HCEC 1CT (cell line): ENCODE measurements around the gene HEXIM1.
"Not testable (repeated sequence)": the region's sequence is repeated elsewhere in the genome, so short reads cannot be mapped to it uniquely, and the experiment has no call there.

Experiments
- DNase-seq: peaks from one replicate; pipeline ENCODE4 v3.0.0-alpha.2; 2017

HEXIM1 gene

DNA sequence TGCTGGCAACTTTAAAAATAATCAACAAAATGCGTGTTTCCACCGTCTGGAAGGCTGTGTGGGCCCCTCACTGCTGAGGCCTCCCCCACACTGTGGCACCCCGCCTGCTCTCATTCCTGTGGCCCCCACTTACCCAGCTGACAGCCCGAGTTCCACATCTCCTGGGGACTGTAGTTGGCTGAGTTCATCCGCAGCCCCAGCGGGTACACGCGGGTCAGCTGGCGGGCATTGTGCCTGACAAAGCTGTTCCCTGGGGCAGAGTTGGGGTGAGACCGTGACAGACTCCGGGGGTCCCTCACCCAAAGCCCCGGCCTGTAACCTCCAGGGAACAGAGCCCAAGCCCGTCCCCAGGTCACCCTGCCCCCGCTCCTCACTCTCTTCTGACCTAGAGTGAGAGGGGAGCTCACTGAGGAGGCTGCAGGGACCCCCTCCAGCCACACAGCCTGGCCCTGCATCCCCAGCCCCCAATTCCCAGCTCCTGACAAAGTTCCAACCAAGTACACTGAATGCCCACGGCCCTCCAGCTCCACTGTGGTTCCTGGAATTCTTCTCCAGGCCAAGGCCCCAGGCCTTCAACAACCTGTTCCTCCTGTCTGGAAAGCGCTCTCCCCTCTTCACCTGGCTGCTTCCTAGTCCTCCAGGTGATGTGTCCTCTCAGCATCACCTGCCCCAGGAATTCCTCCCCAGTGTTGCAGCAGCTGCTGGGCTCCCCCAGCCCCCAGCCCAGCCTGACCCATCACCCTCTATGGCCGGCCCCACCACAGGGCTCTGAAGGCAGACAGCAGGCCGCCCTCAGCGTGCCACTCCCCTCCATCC is 34.0 kb upstream of the HEXIM1 start:
- DNase-seq: no peak

DNA sequence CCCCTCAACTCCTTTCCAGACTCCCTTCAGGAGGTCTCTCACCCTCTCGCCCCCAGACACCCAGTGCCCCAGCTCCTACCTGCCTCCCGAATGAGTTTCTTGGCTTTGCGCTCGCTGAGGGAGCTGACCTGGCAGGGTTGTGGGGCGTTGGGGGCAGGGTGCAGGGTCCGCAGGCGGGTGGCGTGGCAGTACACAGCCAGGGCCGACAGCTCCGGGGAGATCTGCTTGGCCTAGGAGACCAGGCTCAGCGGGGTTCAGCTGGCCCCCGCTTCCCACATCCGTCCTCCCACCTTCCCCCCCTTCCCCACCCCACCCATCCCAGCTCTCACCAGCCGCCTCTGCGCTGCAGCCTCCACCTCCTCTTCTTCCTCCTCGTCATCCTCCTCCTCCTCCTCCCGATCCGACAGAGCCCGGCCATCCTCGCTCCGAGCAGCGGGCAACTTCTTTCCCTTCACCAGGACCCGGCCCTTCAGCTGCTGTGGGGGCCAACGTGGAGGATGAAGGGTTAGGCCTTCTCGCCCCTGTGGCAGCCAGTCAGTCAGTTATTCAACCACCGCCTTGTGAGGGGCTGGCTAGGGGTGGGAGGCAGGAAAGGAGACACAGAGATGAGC is 33.2 kb upstream of the HEXIM1 start:
- DNase-seq: no peak

- DNase-seq: no peak
These were observed 32.4 kb upstream of the HEXIM1 start for GRCh38 chr17:45115871-45116270.

DNA sequence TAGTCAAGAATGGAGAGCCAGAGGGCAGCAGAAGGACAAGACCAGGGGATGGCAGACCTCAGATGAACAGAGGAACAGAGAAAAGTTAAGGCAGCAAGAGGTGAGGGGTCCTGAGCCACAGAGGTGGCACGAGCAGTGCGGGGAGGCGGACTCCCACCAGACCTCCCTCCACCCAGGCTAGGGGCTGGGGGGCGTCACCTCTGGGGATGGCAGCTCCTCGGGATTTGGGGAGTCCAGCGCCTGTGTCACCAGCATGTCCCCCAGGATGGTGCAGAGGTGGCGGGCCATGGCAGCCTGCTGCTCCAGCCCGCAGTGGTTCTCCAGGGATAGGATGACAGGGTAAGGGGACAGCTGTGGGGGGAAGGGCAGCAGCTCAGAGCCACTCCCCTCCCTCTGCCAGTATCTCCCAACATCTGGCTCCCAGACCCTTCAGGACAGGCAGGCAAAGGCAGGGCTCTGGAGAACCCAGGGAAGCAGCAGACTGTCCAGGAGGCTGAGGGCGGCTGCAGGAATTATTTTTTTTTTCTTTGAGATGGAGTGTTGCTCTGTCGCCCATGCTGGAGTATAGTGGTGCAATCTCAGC is 31.8 kb upstream of the HEXIM1 start:
- no peak for DNase-seq

- DNase-seq: no peak
These were observed 30.9 kb upstream of the HEXIM1 start for GRCh38 chr17:45117334-45117733.

GRCh38 chr17:45117848-45118646 is 30.2 kb upstream of the HEXIM1 start:
- no peak for DNase-seq

- no peak for DNase-seq
These were observed 29.6 kb upstream of the HEXIM1 start for GRCh38 chr17:45118691-45119090.

GRCh38 chr17:45119964-45120363 is 28.3 kb upstream of the HEXIM1 start:
- DNase-seq: no peak

DNA sequence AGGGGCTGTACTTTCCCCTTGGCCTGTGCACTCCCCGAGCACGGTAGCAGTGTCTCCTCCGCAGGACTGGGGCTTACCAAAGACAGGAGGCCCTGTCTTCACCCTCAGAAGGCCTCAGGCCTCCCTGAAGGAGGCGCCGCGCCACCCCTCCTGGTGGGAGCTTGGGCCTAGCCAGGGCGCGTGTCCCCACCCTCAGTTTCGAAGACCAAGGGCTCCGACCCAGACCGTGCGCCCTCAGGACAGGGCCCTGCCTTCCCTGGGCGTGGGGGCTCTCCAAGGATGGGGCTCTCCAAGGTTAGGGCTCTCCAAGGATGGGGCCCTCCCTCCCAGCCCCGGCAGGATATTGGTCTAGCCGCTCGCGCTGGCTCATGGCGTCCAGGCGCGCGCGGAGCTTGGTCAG is 27.7 kb upstream of the HEXIM1 start:
- DNase-seq: no peak

DNA sequence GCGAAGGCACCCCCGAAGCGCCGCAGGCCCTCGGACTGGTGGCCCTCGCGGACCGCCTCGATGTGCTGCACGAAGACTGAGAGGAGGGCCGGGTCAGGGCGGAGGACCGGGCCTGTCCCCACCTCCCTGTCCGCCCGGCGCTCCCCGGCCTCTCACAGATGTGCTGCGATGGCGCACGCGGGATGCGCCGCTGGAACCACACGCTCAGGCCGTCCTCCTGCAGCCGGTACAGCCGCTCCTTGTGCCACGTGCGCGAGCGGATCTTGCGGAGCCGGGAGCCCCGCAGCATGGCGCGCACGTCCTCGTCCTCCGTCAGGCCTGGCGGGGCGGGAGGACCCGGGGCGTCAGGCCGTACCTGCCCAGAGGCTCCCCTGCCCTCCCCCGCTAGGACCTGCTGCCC is 27.2 kb upstream of the HEXIM1 start:
- no peak for DNase-seq

- no peak for DNase-seq
These were observed 25.1 kb upstream of the HEXIM1 start for GRCh38 chr17:45123076-45123770.

DNA sequence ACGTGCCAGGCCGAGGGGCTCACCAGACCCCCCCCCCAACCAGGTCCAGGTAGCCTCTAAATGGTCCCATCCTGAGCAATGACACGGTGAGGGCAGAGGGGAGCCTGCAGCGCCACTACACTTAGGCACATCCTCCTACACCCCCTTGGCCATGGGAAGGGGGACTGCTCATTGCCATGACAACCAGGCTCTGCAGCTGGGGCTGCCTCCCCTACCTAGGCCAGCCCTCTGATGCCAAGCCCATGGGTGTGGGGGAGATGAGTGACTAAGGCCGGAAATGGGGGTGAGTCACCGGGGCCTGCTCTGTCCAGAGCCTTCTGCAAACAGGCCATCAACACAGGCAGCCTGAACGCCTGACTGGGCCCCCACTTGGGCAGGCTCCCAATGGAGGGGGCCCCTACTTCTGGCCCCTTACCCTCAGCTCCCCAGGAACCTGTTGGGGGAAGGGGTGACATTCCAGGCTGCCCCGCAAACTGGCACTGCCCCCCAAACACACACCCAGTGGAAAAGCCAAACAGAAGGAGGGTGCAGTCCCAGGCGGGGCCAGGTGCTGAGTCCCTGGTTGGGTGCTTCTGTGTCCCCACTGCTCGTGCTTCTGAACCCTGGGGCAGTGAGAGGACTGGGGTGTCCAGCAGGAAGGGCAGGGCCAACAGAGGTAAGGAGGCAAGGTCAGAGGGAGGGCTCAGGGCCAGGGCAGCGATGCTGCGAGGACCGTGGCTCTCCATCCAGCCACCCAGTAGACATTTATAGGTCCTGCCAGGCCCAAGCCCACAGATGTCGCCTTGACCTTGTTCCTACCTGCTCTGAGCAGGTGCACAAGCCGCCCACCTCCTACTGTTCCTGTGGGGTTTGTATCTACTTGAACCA is 24.1 kb upstream of the HEXIM1 start:
- DNase-seq: peak; percentile 85

DNA sequence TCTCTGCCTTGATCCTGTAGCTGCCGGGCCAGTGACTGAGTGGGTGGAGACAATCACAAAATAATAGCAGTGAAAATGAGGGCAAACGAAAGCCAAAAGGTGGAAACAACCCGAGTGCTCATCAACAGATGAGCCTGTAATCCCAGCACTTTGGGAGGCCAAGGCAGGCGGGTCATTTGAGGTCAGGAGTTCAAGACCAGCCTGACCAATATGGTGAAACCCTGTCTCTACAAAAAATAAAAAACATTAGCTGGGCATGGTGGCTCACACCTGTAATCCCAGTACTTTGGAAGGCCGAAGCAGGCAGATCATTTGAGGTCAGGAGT is 23.5 kb upstream of the HEXIM1 start:
- not testable (repeated sequence) for DNase-seq

DNA sequence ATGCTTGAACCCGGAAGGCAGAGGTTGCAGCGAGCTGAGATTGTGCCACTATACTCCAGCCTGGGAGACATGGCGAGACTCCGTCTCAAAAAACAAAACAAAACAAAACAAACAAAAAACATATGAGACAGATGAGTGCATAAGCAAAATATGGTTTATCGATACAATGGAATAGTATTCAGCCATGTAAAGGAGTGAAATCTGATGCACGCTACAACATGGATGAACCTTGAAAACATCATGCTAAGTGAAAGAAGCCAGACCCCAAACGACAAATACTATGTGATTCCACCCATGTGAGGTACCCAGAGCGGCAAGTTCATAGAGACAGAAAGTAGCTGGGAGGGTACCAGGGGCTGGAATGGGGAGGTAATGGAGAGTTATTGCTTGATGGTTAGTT is 22.8 kb upstream of the HEXIM1 start:
- no peak for DNase-seq

- no peak for DNase-seq
These were observed 21.1 kb upstream of the HEXIM1 start for GRCh38 chr17:45127207-45127547.

DNA sequence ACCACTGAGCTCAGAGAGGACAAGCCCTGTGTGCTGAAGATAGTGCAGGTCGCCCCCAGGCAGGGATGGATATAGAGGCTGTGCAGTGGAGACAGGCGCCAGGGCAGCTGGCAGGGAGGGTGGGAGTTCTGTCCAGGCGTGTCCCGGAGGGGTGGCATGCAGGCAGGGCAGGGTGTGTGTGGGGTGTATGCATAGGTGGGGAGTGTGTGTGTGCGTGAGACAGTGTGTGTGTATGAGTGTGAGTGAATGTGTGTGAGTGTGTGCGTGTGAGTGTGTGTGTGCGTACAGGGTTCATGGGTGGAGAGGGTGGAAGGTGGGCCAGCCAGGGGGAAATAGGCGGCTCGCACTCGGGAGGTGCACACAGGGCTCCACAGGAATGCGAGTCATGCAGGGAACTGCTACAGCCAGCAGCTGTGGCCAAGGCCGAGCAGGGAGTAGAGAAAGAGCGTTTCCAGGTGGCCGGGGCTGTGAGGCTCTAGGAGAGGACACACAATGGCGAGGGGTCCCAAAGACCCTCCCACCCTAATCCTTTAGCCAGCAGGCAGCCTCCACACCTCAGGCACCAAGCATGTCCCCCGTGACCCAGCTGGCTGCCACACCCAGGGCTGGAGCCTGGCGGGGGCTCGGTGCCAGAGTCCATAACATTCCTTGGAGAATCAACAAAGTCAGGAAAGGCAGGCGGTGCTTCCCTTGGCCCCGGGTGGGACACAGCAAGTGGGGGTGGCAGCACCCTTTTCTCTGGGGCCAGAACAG is 20.6 kb upstream of the HEXIM1 start:
- no peak for DNase-seq

GRCh38 chr17:45128331-45128730 is 19.9 kb upstream of the HEXIM1 start:
- DNase-seq: no peak

DNA sequence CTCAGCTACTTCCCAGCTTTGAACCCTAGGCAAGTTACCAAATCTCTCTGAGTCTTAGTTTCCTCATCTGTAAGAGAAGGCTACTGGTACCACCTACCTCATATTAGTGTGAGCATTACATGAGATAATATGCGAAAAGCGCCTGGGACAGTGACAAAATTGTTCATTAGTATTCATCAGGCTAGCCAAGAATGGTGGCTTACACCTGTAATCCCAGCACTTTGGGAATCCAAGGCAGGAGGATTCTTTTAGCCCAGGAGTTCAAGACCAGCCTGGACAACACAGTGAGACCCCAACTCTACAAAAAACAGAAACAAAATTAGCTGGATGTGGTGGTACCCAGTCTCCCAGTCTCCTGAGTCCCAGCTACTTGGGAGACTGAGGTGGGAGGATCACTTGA is 19.3 kb upstream of the HEXIM1 start:
- no peak for DNase-seq

- DNase-seq: no peak
These were observed 18.8 kb upstream of the HEXIM1 start for GRCh38 chr17:45129426-45129939.

DNA sequence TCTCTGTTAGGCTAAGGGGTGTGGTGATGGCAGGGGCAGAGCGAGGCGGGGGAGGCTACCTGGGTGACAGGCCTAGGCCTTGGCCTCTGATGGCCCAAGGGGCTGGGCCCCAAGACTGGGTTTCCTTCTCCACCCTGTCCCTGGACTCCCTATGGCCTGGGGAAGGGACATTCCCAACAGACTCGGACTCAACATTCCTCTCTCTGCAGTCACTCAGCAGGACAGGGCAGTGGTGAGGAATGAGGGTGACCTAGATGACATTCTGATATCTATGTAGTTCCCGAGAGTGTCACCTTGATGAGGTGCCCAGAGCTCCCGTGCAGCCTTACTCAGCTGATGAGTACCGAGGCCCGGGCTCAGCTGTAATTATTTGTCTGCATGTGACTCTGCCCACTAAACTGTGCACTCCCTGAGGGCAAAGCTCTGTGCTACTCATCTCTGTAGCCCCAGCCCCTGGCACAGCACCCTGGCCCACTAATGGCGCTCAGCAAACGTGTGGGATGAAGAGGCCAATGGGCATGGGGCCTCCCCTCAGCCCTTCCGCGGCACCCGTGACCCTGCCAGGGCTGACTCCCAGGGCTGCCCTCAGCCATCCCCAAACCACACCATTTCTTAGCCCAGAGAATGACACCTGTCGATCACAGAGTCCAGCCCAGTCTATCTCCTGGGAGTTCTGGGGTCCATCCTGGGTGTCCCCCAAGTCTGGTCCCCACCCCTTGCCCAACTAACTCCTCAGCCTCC is 18.2 kb upstream of the HEXIM1 start:
- DNase-seq: no peak
